ENCODE data around the gene KDM4C.
"Not testable (repeated sequence)": the region's sequence is repeated elsewhere in the genome, so short reads cannot be mapped to it uniquely, and the experiment has no call there.

Gene KDM4C

DNA sequence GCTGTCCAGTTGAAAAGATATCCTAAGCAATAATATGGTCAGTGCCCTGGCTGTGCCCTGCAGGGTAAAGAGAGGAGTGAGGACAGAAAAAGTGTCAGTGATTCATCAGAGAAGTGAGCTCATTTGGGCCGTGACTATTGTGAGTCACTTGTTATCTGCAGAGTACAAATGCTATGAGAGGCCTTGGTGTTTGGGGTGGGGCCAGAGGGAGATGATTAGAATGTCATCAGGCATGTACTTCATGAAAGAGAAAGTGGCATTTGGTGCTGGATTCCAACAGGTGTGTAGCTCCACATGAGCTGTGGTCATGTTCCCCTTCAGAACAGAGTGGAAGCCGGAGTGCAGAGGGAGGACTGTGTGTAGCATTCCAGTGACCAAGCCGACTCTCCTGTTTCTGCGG, 174.1 kb downstream of the KDM4C start:
- peak in 1 of 2 donors; percentile 29 for DNase-seq (ENCODE audit: low read depth in 2 of 2)

DNA sequence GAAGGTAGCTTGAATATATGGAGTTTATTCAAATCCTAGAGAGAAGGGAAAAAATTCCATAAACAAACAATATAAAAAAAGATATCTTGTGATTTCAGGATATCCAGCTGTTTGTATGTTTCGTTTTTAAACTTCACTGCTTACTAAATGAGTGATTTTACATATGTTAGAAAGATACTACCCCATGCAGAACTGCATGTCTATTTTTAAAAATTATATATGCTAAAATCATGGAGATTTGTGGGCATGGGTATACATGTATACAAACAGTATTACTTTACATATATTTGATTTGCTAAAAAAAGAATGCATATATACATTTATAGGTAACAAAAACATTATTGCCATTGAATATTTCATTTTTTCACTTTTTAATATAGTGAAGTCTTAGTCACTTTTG, 178.3 kb downstream of the KDM4C start:
- DNase-seq (ENCODE audit: low read depth in 2 of 2): no peak

GRCh38 chr9:6937209-6937608, 179.4 kb downstream of the KDM4C start:
- DNase-seq (ENCODE audit: low read depth in 2 of 2): no peak

DNA sequence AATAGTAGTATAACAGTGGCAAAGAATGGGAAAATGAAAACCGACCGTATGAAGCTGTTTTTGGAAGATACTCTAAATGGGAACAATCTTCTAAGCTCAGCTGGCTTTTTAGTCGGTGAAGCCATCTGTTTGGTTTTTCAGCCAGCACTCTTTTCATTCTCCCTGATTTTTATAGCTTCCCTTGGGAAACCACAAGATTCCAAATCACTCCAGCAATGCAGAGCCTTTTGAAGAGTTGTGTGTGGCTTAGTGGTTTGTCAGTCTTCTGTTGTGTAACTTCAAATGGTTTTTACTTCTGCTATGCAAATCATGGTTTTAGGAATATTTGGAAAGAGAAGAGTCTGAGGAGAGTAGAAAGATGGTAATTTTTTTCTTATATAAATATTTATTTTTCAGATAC, 180.7 kb downstream of the KDM4C start:
- no peak for DNase-seq (ENCODE audit: low read depth in 2 of 2)

DNA sequence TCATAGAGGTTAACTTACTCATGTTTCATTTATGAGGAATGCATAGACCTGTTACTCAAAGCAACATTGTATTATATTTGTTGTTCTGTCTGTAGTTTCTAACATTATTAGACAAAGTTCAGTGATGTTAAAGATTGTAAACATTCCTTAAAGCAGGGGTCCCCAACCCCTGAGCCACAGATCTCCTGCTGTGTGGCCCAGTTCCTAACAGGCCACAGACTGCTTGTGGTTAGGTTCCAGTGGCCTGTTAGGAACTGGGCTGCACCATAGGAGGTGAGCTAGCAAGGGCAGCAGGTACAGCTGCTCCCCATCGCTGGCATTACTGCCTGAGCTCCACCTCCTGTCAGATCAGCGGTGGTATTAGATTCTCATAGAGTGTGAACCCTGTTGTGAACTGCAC, 181.1 kb downstream of the KDM4C start:
- DNase-seq (ENCODE audit: low read depth in 2 of 2): no peak

DNA sequence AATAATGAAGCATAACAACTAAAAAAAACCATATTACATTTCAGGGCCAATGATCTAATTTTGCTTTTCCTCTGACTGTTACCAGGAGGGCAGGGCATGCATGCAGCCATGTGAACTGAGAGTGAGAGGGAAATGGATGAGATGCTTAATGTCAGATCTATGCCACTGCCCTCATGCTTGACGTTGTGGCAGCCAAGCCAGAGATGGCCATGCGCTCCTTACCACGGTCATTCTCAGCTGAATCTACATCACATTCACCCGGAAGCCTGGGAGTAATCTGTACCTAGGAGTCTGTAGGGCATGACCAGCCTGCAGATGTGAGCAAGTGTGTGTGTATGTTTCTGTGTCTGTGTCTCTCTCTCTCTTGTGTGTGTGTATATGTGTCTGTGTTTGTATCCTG, 183.7 kb downstream of the KDM4C start:
- no peak for DNase-seq (ENCODE audit: low read depth in 2 of 2)

DNA sequence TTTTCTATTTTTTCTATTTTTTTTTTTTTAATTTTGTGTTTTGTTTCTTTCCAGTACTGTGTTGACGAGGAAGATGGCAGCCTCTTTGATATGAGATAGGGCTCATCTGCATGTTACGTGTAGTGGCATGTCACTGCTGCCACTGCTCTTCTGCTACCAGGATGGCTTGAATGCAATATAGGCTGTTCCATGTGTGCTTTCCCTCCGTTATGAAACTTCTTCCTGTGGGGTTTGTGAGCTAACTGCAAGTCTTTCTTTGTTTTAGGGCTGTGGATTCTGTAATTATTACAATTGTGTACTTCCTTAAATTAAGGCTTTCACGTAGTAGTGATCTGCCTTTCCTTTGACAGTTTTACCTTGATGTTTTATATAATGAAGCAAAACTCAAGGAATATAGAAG, 184.6 kb downstream of the KDM4C start:
- no peak for DNase-seq (ENCODE audit: low read depth in 2 of 2)

- DNase-seq (ENCODE audit: low read depth in 2 of 2): no peak
Observed at GRCh38 chr9:6943293-6943692, 185.5 kb downstream of the KDM4C start.

DNA sequence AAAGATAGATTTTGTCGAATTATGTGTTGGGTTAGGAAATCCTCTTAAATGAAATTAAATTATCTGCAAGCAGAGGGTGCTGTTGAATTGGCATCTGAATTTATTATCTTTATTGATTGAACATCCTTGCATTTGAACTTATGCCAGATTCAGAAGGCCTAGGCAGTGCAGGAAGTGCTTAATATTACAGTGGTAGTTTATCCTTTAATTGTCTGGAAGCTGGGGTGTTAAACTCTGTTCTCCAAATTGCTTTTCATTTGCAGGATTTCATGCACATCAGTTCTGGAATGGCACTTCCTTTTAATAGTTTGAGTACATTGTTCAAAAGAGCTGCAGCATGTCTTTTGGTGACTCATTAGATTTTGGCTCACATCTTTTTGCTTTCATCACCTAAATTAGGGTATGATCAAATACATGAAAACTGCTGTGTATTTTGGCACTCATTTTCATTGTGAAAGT, 186.3 kb downstream of the KDM4C start:
- no peak for DNase-seq (ENCODE audit: low read depth in 2 of 2)

- DNase-seq (ENCODE audit: low read depth in 2 of 2): no peak
Observed at GRCh38 chr9:6944896-6945295, 187.1 kb downstream of the KDM4C start.

GRCh38 chr9:6945816-6946215, 188.0 kb downstream of the KDM4C start:
- DNase-seq (ENCODE audit: low read depth in 2 of 2): no peak

DNA sequence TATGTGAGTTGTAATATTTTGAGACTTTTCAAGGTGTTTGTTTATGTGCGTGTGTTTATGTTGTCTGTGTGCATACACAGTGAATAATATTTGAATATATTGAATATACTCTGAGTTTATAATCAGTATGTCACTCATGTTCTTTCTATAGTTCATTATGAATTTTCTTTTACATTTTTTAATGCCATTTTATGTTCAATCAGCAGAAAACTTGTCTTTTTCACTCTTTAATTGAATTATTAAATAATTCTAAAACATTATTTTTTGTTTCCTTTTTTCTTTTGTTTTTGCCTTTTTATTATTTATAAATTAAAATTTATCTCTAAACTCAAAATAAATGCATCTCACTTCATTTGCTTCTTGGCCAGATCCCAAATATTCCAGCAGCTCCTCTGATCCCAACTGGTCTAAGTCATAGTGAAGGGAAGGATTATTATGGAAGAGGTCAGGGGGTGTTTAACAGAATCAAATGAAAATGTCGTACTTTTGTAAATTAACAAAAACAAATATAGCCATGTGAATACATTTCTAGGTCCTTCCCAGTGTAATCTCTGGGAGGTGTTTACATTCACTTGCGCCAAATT, 188.9 kb downstream of the KDM4C start:
- no peak for DNase-seq (ENCODE audit: low read depth in 2 of 2)

DNA sequence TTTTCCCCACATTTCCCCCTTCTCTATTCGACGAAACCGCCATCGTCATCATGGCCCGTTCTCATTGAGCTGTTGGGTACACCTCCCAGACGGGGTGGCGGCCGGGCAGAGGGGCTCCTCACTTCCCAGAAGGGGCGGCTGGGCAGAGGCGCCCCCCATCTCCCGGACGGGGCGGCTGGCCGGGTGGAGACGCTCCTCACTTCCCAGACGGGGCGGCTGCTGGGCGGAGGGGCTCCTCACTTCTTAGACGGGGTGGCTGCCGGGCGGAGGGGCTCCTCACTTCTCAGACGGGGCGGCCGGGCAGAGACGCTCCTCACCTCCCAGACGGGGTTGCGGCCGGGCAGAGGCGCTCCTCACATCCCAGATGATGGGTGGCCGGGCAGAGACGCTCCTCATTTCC, 191.1 kb downstream of the KDM4C start:
- not testable (repeated sequence) for DNase-seq (ENCODE audit: low read depth in 2 of 2)

DNA sequence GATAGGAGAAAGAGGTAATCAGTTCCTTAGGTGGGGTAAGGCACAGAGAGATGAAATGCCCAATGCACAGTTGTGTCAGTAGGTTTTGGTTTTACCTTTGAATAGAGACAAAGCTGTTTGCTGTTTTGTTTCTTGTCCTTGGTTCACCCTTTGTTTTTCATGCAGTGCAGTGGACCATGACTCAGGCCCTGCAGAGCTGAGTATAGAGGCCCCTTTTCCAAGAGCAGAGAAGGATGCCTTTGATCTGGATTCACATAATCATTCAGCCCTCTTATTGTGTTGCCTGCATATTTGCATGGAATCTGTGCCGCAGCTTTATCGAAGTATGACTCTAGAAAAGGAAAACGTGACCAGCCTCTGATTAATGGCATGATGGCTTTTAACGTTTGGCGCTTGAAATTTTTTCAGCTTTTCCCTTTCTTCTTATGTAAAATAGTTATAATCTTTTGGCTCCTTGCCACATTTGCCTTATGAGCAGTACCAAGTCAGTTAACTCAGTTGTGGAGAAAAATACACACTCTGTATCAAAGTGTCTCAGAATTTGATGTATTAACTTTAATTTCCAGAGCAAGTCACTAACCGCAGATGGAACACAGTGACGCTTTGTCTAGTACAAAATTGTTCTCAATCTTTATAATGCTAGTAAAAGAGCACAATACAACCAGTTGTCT, 197.6 kb downstream of the KDM4C start:
- peak; percentile 5 to 14 for DNase-seq (ENCODE audit: low read depth in 2 of 2)

GRCh38 chr9:6956879-6957278, 199.1 kb downstream of the KDM4C start:
- DNase-seq (ENCODE audit: low read depth in 2 of 2): no peak

- no peak for DNase-seq (ENCODE audit: low read depth in 2 of 2)
Observed at GRCh38 chr9:6959270-6960000, 201.7 kb downstream of the KDM4C start.

DNA sequence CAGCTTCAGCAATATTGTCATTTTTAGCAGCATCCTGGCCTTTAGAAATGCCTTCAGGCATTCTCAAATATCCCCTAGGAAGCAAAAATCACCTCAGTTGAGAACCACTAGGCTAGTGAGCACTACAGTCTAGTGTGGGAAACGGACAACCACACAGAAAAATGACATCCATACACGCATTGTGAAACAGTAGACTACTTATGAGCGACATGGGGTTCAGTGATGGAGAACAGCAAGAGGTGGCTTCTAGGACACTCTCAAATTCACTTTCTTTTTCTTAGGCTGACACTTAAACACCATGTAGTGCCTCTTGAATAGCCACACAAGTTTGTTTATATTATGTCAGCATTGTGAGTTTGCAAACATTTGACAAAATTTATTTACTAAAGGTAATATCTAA, 203.0 kb downstream of the KDM4C start:
- DNase-seq (ENCODE audit: low read depth in 2 of 2): no peak

- no peak for DNase-seq (ENCODE audit: low read depth in 2 of 2)
Observed at GRCh38 chr9:6961845-6962522, 204.2 kb downstream of the KDM4C start.

- DNase-seq (ENCODE audit: low read depth in 2 of 2): no peak
Observed at GRCh38 chr9:6965566-6965965, 207.8 kb downstream of the KDM4C start.

- DNase-seq (ENCODE audit: low read depth in 2 of 2): no peak
Observed at GRCh38 chr9:6968271-6968670, 210.5 kb downstream of the KDM4C start.

DNA sequence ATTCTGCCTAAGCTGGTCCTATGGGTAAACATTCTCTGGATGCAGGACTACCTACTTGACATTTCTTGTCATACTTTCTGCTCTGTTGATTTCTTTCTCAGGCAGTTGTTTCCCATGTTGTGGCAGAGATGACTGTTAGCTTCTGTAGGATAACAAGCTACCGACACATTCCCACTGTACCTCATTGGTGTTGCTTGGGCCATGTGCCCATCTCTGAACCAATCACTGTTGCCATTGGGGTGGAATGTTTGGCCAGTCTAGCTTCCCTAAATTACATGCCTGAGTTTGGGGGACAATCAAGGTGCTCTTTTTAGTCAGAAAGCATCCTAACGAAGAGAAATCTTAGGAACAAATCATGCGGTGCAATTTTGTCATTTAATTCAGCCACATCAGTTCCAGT, 212.0 kb downstream of the KDM4C start:
- DNase-seq (ENCODE audit: low read depth in 2 of 2): no peak

DNA sequence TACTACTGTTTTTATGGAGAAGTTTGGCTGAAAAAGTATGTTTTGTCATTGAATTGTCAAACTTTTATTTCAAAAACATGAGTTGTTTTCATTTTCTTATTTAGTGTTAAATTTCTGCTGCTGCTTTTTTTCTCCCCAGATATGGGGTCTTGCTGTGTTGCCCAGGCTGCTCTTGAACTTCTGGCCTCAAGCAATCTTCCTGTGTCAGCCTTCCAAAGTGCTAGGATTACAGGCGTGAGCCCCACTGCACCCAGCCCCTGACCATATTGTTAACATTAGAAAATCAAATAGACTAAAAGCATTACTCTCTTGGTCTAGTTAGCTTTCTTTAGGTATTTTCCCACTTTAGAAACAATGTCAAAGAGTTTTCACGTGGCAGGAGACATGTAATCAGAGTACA, 215.3 kb downstream of the KDM4C start:
- DNase-seq (ENCODE audit: low read depth in 2 of 2): no peak

DNA sequence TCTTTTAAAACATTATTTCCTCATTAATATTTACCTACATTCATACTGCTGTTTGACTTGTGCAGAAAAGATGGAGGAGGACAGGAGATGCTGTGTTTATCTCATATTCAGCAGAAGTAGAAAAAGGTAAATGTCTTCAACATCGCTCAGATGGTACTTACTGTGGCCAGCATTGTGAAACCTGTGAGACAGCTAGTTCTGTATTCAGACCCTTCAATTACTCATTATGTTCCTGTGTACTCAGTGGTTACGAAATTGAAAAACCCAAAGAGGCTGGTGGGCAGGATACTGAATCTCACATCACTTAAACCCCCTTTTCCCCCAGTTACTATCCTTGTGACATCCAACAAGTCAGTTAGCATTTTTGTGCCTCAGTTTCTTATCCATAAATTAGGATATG, 216.0 kb downstream of the KDM4C start:
- DNase-seq (ENCODE audit: low read depth in 2 of 2): no peak
